Measurements from ENCODE around the gene LGR5.

DNA sequence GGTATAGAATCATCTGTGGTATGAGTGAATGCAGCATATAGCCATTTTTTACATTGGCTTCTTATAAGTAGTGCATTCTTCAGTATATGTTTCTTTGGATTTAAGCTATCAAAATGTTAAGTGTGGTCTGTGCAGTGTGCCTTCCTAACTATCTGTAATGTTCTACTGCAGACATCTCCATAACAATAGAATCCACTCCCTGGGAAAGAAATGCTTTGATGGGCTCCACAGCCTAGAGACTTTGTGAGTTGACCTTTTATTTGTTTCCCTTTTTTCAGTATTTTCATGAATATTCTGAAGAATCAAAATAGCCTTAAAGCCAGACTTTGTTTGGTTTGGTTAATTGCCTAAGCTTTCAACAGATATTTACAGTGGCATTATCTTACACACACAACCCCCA, 116.8 kb downstream of the LGR5 start:
- TF ChIP-seq CTCF (IDR thresholded peaks at IDR 0.05 in 2 of 3, conservative IDR thresholded peaks at IDR 0.05 in 1 of 3; ENCODE audit: borderline replicate concordance in 1 of 3, insufficient read depth in 1 of 3, low read depth in 2 of 3, low read length in 2 of 3): no peak
- TF ChIP-seq SIN3A (IDR thresholded peaks at IDR 0.05; ENCODE audit: low read depth): no peak
- TF ChIP-seq ZFX (IDR thresholded peaks at IDR 0.05): no peak
- no peak for TF ChIP-seq POLR2A (IDR thresholded peaks at IDR 0.05; ENCODE audit: borderline replicate concordance, extremely low read depth, insufficient read depth, insufficient read length)
- TF ChIP-seq EZH2 (IDR thresholded peaks at IDR 0.05): no peak
- TF ChIP-seq POLR2AphosphoS5 (IDR thresholded peaks at IDR 0.05; ENCODE audit: low read depth, low read length): no peak
